ENCODE results near the gene VPS13D.

The VPS13D gene

DNA sequence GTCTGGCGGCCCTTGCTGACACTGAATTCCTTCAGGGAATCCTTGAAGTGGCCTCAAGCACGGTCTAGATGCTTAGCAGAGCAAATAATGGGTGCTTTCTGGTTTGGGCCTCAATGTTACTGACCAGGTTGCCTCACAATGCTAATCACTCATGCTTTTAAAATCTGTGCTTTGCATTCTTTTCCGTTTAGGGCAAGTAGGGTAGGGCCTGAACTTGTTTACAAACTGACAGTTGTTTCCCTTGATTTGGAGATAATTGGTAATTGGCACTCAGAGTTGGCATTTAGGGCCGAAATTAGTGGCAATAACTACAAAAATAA, 1.4 kb downstream of the VPS13D start:
- peaks cover 27% of the 10 kb centered on the region for H3K36me3 Mint-ChIP-seq (ENCODE audit: low read depth)
- H3K27ac Mint-ChIP-seq = peak overlapping the region; percentile 82

DNA sequence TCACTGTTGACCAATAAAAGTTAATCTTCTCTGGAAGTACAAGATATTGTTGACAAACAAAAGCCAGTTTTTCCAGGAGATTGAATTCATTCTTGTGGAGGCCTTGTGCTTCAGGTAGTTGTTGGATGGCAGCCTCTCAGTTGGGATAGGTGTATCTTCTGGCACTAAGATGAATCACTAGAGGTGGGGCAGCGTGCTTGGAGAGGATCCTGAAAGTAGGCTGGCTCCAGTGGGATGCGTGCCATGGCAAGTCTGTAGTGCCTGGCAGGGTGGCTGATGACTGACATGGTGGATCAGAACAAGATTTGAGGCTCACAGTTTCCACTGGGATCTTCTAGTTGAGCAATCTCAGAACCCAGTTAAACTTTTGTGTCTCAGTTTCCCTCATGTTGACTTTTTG, 2.4 kb downstream of the VPS13D start:
- H3K4me3 Mint-ChIP-seq = peak overlapping the region; percentile 45
- H3K36me3 Mint-ChIP-seq (ENCODE audit: low read depth) = peaks cover 35% of the 10 kb centered on the region
- DNase-seq = no peak
- H3K9me3 Mint-ChIP-seq = no peaks in the 10 kb centered on the region
- H3K27ac Mint-ChIP-seq = peak overlapping the region; percentile 53
- H3K4me1 Mint-ChIP-seq (ENCODE audit: low read depth) = peaks cover 41% of the 10 kb centered on the region
- no peaks in the 10 kb centered on the region for H3K27me3 Mint-ChIP-seq

More for the DNA sequence above, 1.4 kb downstream of the VPS13D start:
- H3K27me3 Mint-ChIP-seq = no peaks in the 10 kb centered on the region
- peaks cover 37% of the 10 kb centered on the region for H3K4me1 Mint-ChIP-seq (ENCODE audit: low read depth)
- no peaks in the 10 kb centered on the region for H3K9me3 Mint-ChIP-seq
- H3K4me3 Mint-ChIP-seq = peak overlapping the region; percentile 87
- DNase-seq = no peak

DNA sequence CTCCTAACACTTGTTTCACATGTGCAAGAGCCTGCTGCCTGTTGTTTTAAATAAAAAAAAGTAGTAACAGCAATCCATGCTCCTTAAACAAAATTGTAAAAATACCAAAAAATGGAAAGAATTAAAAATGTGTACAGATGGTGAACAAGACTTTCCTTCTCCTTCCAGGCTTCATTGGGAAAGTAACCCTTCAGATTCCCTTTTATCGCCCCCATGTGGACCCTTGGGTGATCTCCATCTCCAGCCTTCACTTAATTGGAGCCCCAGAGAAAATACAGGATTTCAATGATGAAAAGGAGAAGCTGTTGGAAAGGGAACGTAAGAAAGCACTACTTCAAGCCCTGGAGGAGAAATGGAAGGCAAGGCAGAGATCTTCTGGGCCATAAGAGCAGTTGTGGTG, 14.2 kb downstream of the VPS13D start:
- Mint-ChIP-seq H3K4me1 (ENCODE audit: low read depth) (peaks cover 8% of the 10 kb centered on the region), H3K36me3 (ENCODE audit: low read depth) (peaks cover 64% of the 10 kb centered on the region), H3K27me3 (no peaks in the 10 kb centered on the region), H3K27ac (no peak overlapping the region), H3K9me3 (no peaks in the 10 kb centered on the region), H3K4me3 (no peak overlapping the region)
- DNase-seq = no peak

DNA sequence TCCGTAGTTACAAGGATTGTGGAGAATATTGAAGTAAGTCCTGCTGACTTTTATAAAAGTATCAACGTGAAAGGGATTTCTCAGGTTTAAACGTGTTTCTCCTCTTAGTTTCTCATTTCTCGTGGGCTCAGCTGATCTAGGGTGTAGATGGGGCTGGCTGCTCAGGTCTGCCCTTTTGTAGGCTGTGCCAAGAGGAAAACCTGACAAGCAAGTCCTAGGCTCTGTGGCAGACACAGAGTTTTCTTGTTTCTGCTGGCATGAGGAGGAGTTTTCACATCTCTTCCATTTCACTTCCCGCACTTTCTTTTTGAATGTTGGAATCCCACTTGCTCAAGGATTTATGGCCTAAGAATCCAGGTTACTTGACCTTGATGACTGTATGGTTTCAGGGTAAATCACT, 14.8 kb downstream of the VPS13D start:
- peaks cover 67% of the 10 kb centered on the region for H3K36me3 Mint-ChIP-seq (ENCODE audit: low read depth)
- H3K9me3 Mint-ChIP-seq = no peaks in the 10 kb centered on the region
- H3K4me1 Mint-ChIP-seq (ENCODE audit: low read depth) = peaks cover 5% of the 10 kb centered on the region
- no peaks in the 10 kb centered on the region for H3K27me3 Mint-ChIP-seq
- no peak overlapping the region for H3K4me3 Mint-ChIP-seq
- no peak for DNase-seq
- no peak overlapping the region for H3K27ac Mint-ChIP-seq

DNA sequence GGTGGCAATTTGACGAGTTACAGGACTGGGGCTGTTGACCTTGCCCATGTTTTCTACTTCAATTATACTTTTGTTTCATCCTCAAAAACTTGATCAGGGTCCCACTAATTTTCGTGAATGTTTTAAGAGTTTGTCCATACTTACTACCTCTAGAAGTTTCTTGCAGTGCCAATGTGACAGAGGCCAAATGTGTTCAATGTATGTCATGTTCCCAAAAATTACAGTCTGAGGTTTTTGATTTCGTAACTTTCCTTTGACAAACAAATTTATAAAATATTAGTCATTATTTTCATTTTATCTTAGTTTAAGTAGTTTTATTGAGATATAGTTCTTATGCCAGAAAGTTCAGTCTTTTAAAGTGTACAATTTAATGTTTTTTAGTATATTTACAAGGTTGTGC, 15.3 kb downstream of the VPS13D start:
- no peak for DNase-seq
- no peak overlapping the region for H3K4me3 Mint-ChIP-seq
- no peaks in the 10 kb centered on the region for H3K4me1 Mint-ChIP-seq (ENCODE audit: low read depth)
- no peaks in the 10 kb centered on the region for H3K27me3 Mint-ChIP-seq
- peaks cover 70% of the 10 kb centered on the region for H3K36me3 Mint-ChIP-seq (ENCODE audit: low read depth)
- no peak overlapping the region for H3K27ac Mint-ChIP-seq
- no peaks in the 10 kb centered on the region for H3K9me3 Mint-ChIP-seq

DNA sequence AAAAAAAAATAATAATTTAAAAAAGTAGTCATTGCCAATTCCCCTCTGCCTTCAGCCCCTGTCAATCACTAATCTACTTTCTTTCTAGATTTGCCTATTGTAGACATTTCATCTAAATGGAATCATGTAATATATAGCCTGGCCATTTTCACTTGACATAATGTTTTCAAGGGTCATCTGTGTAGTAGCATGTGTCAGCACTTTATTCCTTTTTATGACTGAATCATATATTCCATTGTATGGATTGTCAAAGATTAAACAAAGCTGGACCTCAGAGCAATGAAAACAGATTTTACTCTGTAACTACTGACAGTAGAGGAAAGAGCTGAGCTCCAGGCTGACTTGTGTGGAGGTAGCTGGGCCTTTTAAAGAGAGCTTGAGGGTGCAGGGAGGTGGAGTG, 15.9 kb downstream of the VPS13D start:
- H3K27me3 Mint-ChIP-seq = no peaks in the 10 kb centered on the region
- no peak overlapping the region for H3K27ac Mint-ChIP-seq
- H3K36me3 Mint-ChIP-seq (ENCODE audit: low read depth) = peaks cover 76% of the 10 kb centered on the region
- no peak for DNase-seq
- H3K4me3 Mint-ChIP-seq = no peak overlapping the region
- no peaks in the 10 kb centered on the region for H3K4me1 Mint-ChIP-seq (ENCODE audit: low read depth)
- H3K9me3 Mint-ChIP-seq = no peaks in the 10 kb centered on the region

DNA sequence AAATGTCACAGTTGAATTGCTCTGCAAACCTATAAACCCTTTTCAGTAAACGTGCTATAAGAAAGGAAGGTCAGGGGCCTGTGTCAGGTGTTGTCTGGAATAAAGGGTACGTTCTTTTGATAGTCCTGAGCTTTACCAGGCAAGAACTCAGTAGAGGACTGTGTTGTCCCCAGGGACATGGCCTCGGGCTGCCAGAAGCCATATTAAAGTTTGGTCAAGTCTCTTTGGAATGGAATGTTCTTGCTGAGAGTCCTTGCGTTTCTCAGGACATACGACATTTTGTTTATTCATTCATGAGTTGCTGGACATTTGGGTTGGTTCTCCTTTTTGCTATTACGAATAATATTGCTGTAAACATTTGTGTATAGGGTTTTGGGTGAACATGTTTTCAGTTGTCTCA, 16.8 kb downstream of the VPS13D start:
- H3K27me3 Mint-ChIP-seq = no peaks in the 10 kb centered on the region
- no peak overlapping the region for H3K4me3 Mint-ChIP-seq
- H3K4me1 Mint-ChIP-seq (ENCODE audit: low read depth) = no peaks in the 10 kb centered on the region
- no peak overlapping the region for H3K27ac Mint-ChIP-seq
- no peak for DNase-seq
- no peaks in the 10 kb centered on the region for H3K9me3 Mint-ChIP-seq
- H3K36me3 Mint-ChIP-seq (ENCODE audit: low read depth) = peaks cover 77% of the 10 kb centered on the region

DNA sequence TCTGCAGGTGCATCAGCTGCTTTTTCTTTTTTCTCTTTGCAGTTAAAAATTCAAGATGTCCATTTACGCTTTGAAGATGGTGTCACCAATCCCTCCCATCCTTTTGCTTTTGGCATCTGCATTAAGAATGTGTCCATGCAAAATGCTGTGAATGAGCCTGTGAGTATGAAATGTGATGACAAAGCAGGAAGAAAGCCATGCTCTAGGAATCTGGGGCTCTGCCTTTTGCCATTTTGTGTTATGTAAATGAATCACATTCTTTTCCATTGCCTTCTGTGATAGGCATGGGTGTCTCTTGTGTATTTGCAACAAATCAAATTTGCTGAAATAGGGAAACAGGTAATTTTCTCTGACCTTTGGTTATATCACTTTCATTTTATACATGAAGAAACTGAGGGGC, 19.4 kb downstream of the VPS13D start:
- Mint-ChIP-seq H3K27me3 (no peaks in the 10 kb centered on the region), H3K36me3 (ENCODE audit: low read depth) (peaks cover 76% of the 10 kb centered on the region), H3K27ac (no peak overlapping the region), H3K9me3 (no peaks in the 10 kb centered on the region), H3K4me1 (ENCODE audit: low read depth) (no peaks in the 10 kb centered on the region), H3K4me3 (no peak overlapping the region)
- no peak for DNase-seq

DNA sequence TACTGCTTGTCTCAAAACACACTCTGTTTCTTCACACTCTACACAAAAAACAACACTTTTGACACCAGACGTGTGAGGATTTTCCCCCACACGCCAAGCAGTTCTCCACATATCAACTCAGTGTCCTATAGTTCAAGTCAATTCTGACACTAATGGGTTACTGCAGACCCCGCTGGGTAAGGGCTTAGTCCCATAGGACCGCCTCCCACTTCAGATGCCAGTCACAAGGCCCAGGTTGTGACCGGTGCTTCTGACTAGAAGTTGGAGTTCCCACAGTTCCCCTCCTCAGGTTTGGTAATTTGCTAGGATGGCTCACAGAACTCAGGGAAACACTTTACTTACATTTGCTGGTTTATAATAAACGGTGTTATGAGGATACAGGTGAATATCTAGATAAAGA, 19.9 kb downstream of the VPS13D start:
- H3K4me3 Mint-ChIP-seq = no peak overlapping the region
- H3K4me1 Mint-ChIP-seq (ENCODE audit: low read depth) = no peaks in the 10 kb centered on the region
- no peak for DNase-seq
- H3K36me3 Mint-ChIP-seq (ENCODE audit: low read depth) = peaks cover 74% of the 10 kb centered on the region
- no peaks in the 10 kb centered on the region for H3K27me3 Mint-ChIP-seq
- H3K9me3 Mint-ChIP-seq = no peaks in the 10 kb centered on the region
- no peak overlapping the region for H3K27ac Mint-ChIP-seq

DNA sequence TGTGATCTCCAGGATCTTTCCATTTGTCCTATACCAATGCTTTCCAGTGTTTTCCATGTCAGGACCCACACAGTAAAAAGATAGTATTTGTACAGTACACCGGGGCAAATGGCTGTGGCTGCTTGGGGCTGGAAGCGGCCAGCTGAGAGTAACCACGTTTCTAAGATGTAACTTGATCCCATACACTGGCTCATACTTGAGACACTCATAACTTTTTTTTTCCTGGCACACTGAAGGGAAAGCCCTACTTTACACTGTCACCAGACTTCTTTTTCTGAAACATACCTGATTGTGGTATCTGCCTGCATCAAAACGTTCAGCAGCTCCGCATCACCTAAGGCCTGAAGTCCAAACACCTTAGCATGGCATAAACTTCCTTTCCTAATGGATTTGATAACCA, 21.6 kb downstream of the VPS13D start:
- Mint-ChIP-seq H3K36me3 (ENCODE audit: low read depth) (peaks cover 73% of the 10 kb centered on the region), H3K27ac (no peak overlapping the region), H3K9me3 (no peaks in the 10 kb centered on the region), H3K27me3 (no peaks in the 10 kb centered on the region), H3K4me3 (no peak overlapping the region), H3K4me1 (ENCODE audit: low read depth) (no peaks in the 10 kb centered on the region)
- DNase-seq = no peak

DNA sequence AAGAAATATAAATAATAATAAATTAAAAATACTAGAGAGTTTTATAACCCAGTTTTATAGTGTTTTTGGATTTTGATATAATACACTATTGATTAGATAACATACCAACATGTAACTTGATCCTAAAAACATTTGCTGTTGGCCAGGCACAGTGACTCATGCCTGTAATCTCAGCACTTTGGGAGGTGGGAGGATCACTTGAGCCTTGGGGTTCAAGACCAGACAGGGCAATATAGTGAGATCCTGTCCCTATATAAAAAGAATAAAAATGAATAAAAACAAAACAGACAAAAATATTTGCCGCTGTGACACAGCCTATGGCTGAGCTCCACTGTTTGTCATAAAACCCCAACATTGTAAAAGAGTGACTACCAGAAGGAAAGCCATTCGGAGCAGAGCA, 26.1 kb downstream of the VPS13D start:
- Mint-ChIP-seq H3K27ac (no peak overlapping the region), H3K27me3 (no peaks in the 10 kb centered on the region), H3K36me3 (ENCODE audit: low read depth) (peaks cover 82% of the 10 kb centered on the region), H3K4me1 (ENCODE audit: low read depth) (no peaks in the 10 kb centered on the region), H3K9me3 (no peaks in the 10 kb centered on the region), H3K4me3 (no peak overlapping the region)
- no peak for DNase-seq

DNA sequence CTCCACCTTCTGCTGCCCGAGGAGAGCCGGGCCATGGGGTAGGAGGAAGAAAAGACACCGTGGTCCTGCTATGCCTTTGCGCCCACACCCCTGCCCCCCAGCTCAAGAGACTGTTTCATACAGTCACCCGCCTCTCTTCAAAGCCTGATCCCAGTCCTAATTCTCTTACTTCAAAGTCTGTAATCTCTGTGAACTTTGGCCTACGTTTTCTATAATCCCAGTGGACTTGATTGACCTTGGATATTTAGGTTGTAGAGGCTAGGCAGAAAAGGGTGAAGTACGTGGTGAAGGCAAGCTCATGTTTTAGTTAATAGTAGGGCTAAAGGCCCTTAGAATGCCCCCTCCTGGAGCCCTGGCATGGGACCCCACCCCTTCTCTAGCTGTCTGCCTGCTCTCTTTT, 28.4 kb downstream of the VPS13D start:
- Mint-ChIP-seq H3K36me3 (ENCODE audit: low read depth) (peaks cover 90% of the 10 kb centered on the region), H3K27ac (no peak overlapping the region), H3K4me1 (ENCODE audit: low read depth) (no peaks in the 10 kb centered on the region), H3K9me3 (no peaks in the 10 kb centered on the region), H3K4me3 (no peak overlapping the region), H3K27me3 (no peaks in the 10 kb centered on the region)
- DNase-seq = no peak

DNA sequence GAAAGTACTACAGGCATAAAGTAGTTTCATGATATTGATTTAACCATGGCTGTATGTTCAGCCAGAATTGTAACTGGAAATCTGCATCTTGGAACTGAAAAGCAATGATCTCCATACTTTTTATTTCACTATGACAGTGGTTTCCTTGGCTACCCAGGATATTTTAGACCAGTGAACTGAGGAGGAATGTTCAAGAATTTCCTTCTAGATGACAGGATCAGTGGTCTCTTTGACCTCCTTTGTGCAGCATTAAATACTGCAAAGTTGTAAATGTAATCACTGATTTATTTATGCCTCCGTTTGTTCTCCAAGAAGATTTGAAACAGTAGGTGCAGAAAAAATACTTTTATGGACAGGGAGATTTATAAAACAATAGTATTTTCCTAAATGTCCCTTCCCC, 39.5 kb downstream of the VPS13D start:
- no peaks in the 10 kb centered on the region for H3K27me3 Mint-ChIP-seq
- no peaks in the 10 kb centered on the region for H3K4me1 Mint-ChIP-seq (ENCODE audit: low read depth)
- no peak overlapping the region for H3K4me3 Mint-ChIP-seq
- DNase-seq = no peak
- H3K9me3 Mint-ChIP-seq = no peaks in the 10 kb centered on the region
- H3K36me3 Mint-ChIP-seq (ENCODE audit: low read depth) = peaks cover 71% of the 10 kb centered on the region
- H3K27ac Mint-ChIP-seq = no peak overlapping the region

DNA sequence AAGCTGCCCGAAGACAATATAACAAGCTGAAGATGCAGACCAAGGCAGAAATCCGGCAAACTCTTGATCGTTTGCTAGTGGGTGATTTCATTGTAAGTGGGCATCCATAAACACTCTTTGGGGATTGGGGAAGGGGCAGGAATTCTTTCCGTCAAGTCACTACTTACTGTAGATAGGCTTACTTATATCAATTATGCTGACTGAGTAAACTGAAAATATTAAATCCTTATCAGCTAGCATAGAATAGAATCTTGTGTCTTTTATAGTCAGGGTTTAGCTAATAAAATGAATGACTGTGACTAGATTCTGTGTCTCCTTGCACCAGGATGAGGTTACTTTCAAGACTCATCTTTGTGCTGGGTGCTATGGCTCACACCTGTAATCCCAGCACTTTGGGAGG, 41.2 kb downstream of the VPS13D start:
- peaks cover 68% of the 10 kb centered on the region for H3K36me3 Mint-ChIP-seq (ENCODE audit: low read depth)
- no peaks in the 10 kb centered on the region for H3K27me3 Mint-ChIP-seq
- DNase-seq = no peak
- no peaks in the 10 kb centered on the region for H3K9me3 Mint-ChIP-seq
- no peak overlapping the region for H3K27ac Mint-ChIP-seq
- no peaks in the 10 kb centered on the region for H3K4me1 Mint-ChIP-seq (ENCODE audit: low read depth)
- no peak overlapping the region for H3K4me3 Mint-ChIP-seq

DNA sequence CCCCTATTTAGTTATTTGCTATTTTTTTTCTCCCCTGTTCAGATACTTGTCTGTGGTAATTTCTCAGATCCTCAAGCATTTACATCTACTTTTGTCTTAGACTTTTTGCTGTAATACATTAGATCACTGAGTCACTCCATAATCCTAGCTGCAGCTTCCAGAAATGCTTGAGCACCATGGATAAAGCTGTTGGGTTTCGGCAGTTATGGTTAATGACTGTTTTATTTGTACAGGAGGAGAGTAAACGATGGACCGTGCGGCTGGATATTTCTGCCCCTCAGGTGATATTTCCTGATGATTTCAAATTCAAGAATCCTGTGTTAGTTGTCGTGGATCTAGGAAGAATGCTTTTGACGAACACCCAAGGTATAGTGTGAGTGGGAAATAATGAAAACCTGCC, 42.9 kb downstream of the VPS13D start:
- DNase-seq = no peak
- Mint-ChIP-seq H3K36me3 (ENCODE audit: low read depth) (peaks cover 73% of the 10 kb centered on the region), H3K27ac (no peak overlapping the region), H3K9me3 (no peaks in the 10 kb centered on the region), H3K4me3 (no peak overlapping the region), H3K27me3 (no peaks in the 10 kb centered on the region), H3K4me1 (ENCODE audit: low read depth) (no peaks in the 10 kb centered on the region)

DNA sequence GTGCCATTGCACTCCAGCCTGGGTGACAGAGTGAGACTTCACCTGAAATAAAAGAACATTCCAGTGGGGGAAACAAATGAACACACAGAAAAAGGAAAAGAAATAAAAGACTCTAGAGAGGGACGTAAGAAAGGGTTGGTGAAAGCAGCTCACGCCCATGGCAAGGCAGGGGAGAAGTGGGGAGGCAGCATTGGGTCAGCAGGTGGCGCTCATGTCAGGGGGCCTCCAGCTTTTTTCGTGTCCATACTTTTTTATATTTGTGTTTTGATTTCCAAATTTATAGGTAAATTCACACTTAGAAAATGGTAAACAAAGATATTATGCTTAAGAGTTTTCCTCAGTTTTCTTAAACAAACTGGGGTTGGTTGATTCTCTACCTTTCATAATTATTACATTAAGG, 45.5 kb downstream of the VPS13D start:
- Mint-ChIP-seq H3K27me3 (no peaks in the 10 kb centered on the region), H3K9me3 (no peaks in the 10 kb centered on the region), H3K27ac (no peak overlapping the region), H3K4me3 (no peak overlapping the region), H3K4me1 (ENCODE audit: low read depth) (no peaks in the 10 kb centered on the region), H3K36me3 (ENCODE audit: low read depth) (peaks cover 82% of the 10 kb centered on the region)
- peak; percentile 58 for DNase-seq
